Fibroblast of skin of abdomen (primary cell): Measurements from ENCODE around the gene LETM1.
"Not testable (repeated sequence)": the region's sequence is repeated elsewhere in the genome, so short reads cannot be mapped to it uniquely, and the experiment has no call there.

Experiments used
- DNase-seq: peaks from one replicate; pipeline ENCODE4 v3.0.0-alpha.2; 2013

LETM1 gene

DNA sequence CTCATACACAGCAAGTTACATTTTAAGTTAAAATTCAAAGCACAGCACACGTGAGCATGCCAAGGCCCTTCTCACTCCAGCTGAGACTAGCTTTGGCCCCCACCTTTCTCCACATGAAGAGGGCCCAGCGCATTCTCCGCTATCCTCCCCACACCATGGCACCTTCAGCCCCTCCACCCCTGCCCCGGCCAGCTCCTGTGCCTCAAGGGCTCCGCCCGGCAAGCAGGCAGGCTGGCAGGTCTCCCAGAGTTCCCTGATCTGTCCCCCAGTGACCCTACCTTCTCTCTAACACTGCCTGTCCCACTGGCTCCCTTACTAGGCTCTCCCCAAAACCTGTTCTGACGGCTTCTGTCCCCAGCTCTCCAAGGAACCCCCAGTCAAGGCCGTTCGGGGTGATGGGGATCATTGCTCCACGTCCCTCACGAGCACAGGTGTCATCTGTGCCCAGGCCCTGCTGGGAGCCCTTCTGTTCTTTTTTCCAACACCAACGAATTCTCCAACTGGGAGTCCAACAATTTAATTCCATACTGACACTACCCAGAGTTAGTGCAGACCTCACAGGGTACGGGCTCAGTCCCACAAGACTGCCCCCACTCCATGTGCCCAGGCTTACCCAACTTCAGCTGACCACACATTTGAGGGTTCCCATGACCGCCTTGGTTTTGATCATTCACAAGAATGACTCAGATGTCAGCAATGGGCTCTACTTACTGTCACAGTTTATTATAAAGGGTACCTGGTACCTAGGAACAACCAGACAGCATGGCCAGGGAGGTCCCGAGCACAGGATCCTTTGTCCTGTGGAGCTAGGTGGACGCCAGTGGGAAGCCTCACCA, 4.2 kb downstream of the LETM1 start:
- no peak for DNase-seq

DNA sequence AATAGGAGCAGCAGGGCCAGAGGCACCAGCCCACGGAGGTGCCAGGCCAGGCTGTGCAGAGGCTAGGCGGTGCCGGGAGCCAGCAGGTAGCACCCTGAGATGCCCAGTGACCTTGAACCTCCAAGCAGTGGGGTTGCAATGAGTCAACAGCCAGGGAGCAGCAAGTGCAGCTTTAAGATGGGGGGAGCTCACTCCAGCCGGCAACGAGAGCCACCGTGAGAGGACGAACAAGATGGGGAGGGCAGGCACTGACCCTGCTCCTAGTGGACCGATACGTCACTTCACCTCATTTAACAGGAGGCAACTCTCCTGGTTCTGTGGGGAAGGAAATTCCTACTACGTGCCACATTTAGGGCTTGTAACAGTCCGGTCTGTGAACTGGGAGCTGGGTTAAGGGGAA, 4.8 kb downstream of the LETM1 start:
- no peak for DNase-seq

- no peak for DNase-seq
These were observed 5.7 kb downstream of the LETM1 start for GRCh38 chr4:1850276-1850675.

DNA sequence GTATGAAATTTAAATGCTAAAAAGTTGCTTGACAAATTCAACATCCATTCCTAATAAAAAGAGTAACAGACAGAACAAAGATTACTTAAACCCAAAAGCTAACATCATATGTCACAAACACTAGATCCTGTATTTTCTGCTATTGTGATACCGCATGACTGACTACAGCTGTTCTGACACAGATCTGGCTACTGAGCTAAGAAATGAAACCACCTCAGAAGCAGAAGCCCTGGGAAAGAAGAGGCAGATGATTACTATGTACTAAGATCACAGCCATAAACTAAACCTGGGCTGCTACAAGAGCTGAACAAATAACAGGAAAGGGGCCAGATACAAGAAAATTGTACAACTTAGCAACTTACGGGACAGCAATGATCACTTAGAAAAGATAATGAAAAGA, 9.4 kb downstream of the LETM1 start:
- no peak for DNase-seq

GRCh38 chr4:1844618-1845017, 11.3 kb downstream of the LETM1 start:
- not testable (repeated sequence) for DNase-seq

GRCh38 chr4:1843852-1844251, 12.1 kb downstream of the LETM1 start:
- peak; percentile 27 for DNase-seq

- peak; percentile 83 for DNase-seq
These were observed 12.9 kb downstream of the LETM1 start for GRCh38 chr4:1842993-1843448.

DNA sequence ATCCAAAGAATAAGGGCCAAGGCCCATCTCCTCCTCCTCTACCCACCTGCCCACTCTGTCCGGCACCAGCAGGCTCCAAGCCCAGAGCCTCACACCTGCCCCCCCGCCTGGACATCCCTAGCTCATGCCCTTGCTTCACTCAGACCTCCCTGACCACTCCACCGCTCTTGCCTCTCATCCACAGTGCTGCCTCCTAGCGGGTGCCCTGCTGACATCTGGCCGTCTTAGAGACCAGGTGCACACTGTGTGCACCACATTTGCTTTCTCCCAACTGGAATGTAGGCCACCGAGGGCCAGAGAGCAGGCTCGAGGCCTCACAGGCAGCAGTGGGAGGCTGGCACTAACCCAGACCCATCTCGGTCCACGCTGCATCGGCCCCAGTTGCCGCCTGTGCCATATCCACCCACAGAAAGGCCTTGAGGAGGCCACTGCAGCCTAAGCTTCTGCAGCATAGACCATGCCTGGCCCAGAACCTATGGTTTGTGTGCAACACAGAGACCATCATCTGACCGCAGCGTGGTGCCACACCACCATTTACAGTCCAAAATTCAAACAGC, 13.5 kb downstream of the LETM1 start:
- DNase-seq, result no peak

- DNase-seq, result no peak
These were observed 14.1 kb downstream of the LETM1 start for GRCh38 chr4:1841887-1842210.

- DNase-seq, result no peak
These were observed 14.6 kb downstream of the LETM1 start for GRCh38 chr4:1841201-1841886.

GRCh38 chr4:1839282-1839681, 16.7 kb downstream of the LETM1 start:
- DNase-seq, result no peak

- DNase-seq, result no peak
These were observed 18.9 kb downstream of the LETM1 start for GRCh38 chr4:1837069-1837468.

DNA sequence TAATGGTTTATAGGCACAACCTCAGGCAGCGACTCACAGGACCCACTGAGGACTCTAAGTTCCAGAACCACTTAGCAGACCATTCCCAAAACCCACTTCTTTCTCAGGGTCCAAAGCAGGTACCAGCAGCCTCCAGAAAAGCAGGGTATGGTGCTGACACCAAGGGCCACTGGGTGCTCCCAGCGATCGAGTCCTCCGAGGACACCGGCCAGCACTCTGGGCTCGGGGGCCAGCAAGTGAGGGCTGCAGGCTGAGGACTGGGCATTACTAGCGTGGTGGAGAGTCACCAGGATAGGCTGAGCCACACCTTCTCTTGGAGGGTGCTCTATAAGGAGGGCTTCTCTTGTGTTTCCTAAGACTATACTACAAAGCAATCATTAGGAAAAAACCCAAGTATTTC, 19.3 kb downstream of the LETM1 start:
- DNase-seq, result no peak

GRCh38 chr4:1835836-1836235, 20.1 kb downstream of the LETM1 start:
- not testable (repeated sequence) for DNase-seq

GRCh38 chr4:1834047-1834775, 21.7 kb downstream of the LETM1 start:
- DNase-seq, result no peak

DNA sequence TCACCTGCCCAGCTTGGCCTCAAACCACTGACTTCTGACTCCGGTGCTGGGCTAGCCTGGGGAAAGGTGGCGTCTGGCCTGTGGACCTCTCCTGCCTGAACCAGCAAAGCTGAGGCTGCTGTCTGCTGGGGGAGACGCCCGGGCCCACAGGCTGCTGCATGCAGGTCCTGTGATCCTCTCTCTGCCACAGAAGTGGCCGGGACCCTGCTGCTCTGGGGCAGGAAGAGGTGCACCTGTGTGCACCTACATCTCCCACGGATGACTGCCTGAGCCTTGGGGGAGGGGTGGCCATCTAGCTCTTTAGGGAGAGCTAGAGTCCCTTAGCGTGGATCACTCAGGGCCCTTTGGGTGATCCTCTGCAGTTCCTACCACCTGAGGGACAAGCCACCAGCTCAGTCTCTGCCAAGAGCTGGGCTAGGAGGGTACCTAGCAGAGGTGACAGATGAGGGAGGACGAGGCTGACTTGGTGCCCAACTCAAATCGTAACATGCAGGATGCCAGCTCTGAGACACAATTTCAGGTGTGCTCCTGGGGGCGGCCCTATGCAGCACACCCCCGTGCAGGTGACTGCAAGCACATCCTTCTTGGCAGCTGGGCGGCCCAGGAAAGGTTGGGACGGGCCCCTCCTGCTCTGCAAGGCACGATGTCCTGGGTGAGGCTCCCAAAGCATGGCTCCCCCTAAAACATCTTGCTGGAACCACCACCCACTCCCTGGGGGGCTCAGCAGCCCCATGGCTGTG, 22.5 kb downstream of the LETM1 start:
- no peak for DNase-seq

DNA sequence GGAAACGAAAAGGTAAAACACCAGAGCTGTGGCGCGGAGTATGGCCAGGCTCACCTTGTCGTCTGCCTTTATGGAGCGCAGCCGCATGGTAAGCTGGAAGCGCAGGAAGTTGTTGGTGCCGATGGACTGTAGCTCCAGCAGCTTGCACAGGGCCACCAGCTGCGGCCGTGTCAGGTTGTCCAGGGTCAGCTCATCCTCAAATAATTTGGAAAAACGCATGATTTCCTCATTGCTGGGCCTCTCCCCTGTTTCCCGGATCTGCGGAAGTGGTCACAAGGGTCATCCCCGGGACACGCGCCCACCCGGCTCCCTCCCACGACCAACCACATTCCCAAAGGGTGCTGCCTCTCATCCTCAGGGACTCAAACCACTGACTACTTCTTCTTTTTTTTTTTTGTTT, 23.3 kb downstream of the LETM1 start:
- no peak for DNase-seq

DNA sequence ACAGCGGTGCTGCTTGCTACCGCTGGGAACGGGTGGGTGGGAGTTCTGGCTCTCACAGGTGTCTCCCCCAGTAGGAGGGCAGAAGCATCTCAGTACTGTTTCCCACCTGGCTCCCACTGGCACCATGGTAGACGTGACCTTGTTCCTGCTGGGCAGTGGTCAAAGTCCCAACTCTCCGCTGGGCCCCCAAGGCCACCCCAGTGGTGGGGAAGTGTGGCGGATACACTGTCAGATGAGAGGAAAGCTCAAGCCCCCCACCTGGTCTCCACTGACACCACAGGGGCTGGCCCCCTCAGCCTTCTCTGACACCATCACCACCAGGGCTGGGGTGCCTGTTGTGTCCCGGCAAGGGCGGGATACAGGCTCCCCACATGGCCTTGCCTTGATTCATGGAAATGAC, 24.6 kb downstream of the LETM1 start:
- DNase-seq, result no peak

DNA sequence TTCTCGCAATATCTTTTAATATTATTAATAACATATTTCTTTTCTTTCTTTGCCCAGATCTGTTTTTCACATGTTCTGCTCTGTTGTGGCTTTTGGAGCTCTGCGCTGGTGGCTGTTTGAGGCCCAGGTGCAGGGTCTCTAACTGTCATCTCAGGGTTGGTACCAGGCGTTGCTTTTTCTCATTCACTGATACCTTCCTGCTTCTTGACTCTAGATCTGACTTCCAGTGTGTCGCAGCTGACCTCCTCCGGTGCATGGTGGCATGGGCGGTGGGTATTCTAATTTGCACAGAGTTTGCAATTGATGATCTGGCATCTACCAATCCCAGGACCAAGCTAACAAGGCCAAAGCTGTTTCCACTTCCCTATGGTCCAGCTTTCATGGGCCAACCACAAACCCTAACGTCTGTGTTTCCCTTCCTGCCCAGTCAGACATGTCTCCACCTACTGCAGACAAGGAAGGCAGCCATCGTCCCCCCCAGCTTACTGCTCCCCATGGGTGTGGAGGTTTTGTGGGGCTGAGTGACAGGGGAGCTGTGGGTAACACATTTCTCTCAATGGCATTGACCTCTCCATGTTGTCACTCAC, 25.2 kb downstream of the LETM1 start:
- no peak for DNase-seq

GRCh38 chr4:1830234-1830633, 25.7 kb downstream of the LETM1 start:
- no peak for DNase-seq

- DNase-seq, result no peak
These were observed 29.2 kb downstream of the LETM1 start for GRCh38 chr4:1826531-1827350.
